OCI-LY3 (cell line): ENCODE measurements around the gene SYNE1.
"Not testable (repeated sequence)": the region's sequence is repeated elsewhere in the genome, so short reads cannot be mapped to it uniquely, and the experiment has no call there.

Source experiments
- H2AFZ ChIP-seq: fragments of 200-600, 300-600 bp; shearing (Covaris generic); 2 replicates; pipeline ENCODE4 v1.6.0; 2014; ENCODE audit warnings: antibody characterized with exemption, low read depth, low read length
- H3K27ac ChIP-seq: fragments of 200-600, 300-600 bp; sonication (generic); 2 replicates; pipeline ENCODE4 v1.5.1; 2014; ENCODE audit warnings: mild to moderate bottlenecking, low read length, moderate library complexity, mixed read lengths
- H3K27me3 ChIP-seq: fragments of 200-600, 300-600 bp; sonication (generic); 2 replicates; pipeline ENCODE4 v1.6.1; 2014; ENCODE audit warnings: low read depth, low read length, mixed read lengths
- H3K36me3 ChIP-seq: fragments of 200-600, 300-600 bp; sonication (generic); replicated peaks from 2 replicates; pipeline ENCODE3; 2014; ENCODE audit warnings: low read depth, low read length, mixed read lengths
- H3K4me1 ChIP-seq: fragments of 300-600, 200-600 bp; sonication (generic); 2 replicates; pipeline ENCODE4 v1.6.1; 2014; ENCODE audit warnings: low read length, mixed read lengths
- H3K4me2 ChIP-seq: fragments of 200-600, 300-600 bp; sonication (generic); 2 replicates; pipeline ENCODE4 v1.6.1; 2014; ENCODE audit warnings: low read length, mixed read lengths
- H3K4me3 ChIP-seq: fragments of 300-600, 200-600 bp; sonication (generic); 2 replicates; pipeline ENCODE4 v1.5.1; 2014; ENCODE audit warnings: antibody characterized with exemption, mild to moderate bottlenecking, low read length, moderate library complexity
- H3K79me2 ChIP-seq: fragments of 300-600, 200-600 bp; shearing (Covaris generic); 2 replicates; pipeline ENCODE4 v1.6.1; 2014; ENCODE audit warnings: mild to moderate bottlenecking, low read length, mixed read lengths
- H3K9ac ChIP-seq: fragments of 300-600, 200-600 bp; shearing (Covaris generic); 2 replicates; pipeline ENCODE4 v1.6.0; 2014; ENCODE audit warnings: mild to moderate bottlenecking, low read length, moderate library complexity
- H3K9me3 ChIP-seq: fragments of 200-600, 300-600 bp; shearing (Covaris generic); 2 replicates; pipeline ENCODE4 v1.6.1; 2014; ENCODE audit warnings: low read length, mixed read lengths; ENCODE audit not compliant: insufficient read depth
- H4K20me1 ChIP-seq: fragments of 200-600, 300-600 bp; sonication (generic); 2 replicates; pipeline ENCODE4 v1.6.1; 2016; ENCODE audit warnings: low read length, mixed read lengths; ENCODE audit not compliant: insufficient read depth
- CTCF ChIP-seq: fragments of 200-600, 300-600 bp; sonication (generic); IDR thresholded peaks from 2 replicates; pipeline ENCODE4 v1.5.1; 2014; ENCODE audit warnings: antibody characterized with exemption, low read length, low read depth
- EZH2phosphoT487 ChIP-seq: fragments of 200-600 bp; shearing (Covaris generic); IDR thresholded peaks from 2 replicates; pipeline ENCODE4 v1.6.1; 2018; ENCODE audit warnings: antibody characterized with exemption, mixed run types, low read depth

Gene SYNE1

GRCh38 chr6:152423216-152424103 is 213.7 kb downstream of the SYNE1 start:
- no peaks in the 10 kb centered on the region for H3K9me3 ChIP-seq
- no peak overlapping the region for H3K9ac ChIP-seq

GRCh38 chr6:152421496-152421895 is 215.7 kb downstream of the SYNE1 start:
- H2AFZ ChIP-seq, H3K27me3 ChIP-seq, H3K4me2 ChIP-seq, H3K9ac ChIP-seq, H4K20me1 ChIP-seq, H3K4me1 ChIP-seq, H3K9me3 ChIP-seq, H3K27ac ChIP-seq, H3K79me2 ChIP-seq, H3K36me3 ChIP-seq, H3K4me3 ChIP-seq: not testable (repeated sequence)

More at GRCh38 chr6:152423216-152424103, 213.7 kb downstream of the SYNE1 start:
- no peaks in the 10 kb centered on the region for H3K36me3 ChIP-seq
- no peak overlapping the region for H3K4me3 ChIP-seq
- no peaks in the 10 kb centered on the region for H4K20me1 ChIP-seq
- TF ChIP-seq EZH2phosphoT487 = no peak
- no peaks in the 10 kb centered on the region for H3K79me2 ChIP-seq
- no peaks in the 10 kb centered on the region for H3K27me3 ChIP-seq
- H3K4me2 ChIP-seq = no peak overlapping the region
- H3K4me1 ChIP-seq = no peaks in the 10 kb centered on the region
- no peak overlapping the region for H3K27ac ChIP-seq
- H2AFZ ChIP-seq = no peak overlapping the region

- H4K20me1 ChIP-seq = no peaks in the 10 kb centered on the region
- no peak overlapping the region for H3K4me2 ChIP-seq
- H2AFZ ChIP-seq = no peak overlapping the region
- H3K9me3 ChIP-seq = no peaks in the 10 kb centered on the region
- no peaks in the 10 kb centered on the region for H3K36me3 ChIP-seq
- no peaks in the 10 kb centered on the region for H3K4me1 ChIP-seq
- H3K9ac ChIP-seq = no peak overlapping the region
- TF ChIP-seq CTCF (no peak), EZH2phosphoT487 (no peak)
- no peaks in the 10 kb centered on the region for H3K27me3 ChIP-seq
- no peak overlapping the region for H3K4me3 ChIP-seq
- no peak overlapping the region for H3K27ac ChIP-seq
- no peaks in the 10 kb centered on the region for H3K79me2 ChIP-seq
These were observed 216.5 kb downstream of the SYNE1 start for GRCh38 chr6:152420696-152421095.

GRCh38 chr6:152418551-152418950 is 218.6 kb downstream of the SYNE1 start:
- H2AFZ ChIP-seq = no peak overlapping the region
- no peaks in the 10 kb centered on the region for H3K36me3 ChIP-seq
- no peaks in the 10 kb centered on the region for H3K27me3 ChIP-seq
- no peak overlapping the region for H3K27ac ChIP-seq
- H3K4me2 ChIP-seq = no peak overlapping the region
- TF ChIP-seq CTCF (no peak), EZH2phosphoT487 (no peak)
- no peaks in the 10 kb centered on the region for H3K9me3 ChIP-seq
- H3K4me1 ChIP-seq = no peaks in the 10 kb centered on the region
- no peak overlapping the region for H3K9ac ChIP-seq
- H3K4me3 ChIP-seq = no peak overlapping the region
- no peaks in the 10 kb centered on the region for H4K20me1 ChIP-seq
- H3K79me2 ChIP-seq = no peaks in the 10 kb centered on the region

GRCh38 chr6:152416652-152417051 is 220.5 kb downstream of the SYNE1 start:
- Histone ChIP-seq H4K20me1 (no peaks in the 10 kb centered on the region), H3K9ac (no peak overlapping the region), H3K4me1 (no peaks in the 10 kb centered on the region), H3K4me2 (no peak overlapping the region), H3K9me3 (no peaks in the 10 kb centered on the region), H3K4me3 (no peak overlapping the region), H3K79me2 (no peaks in the 10 kb centered on the region), H3K27ac (no peak overlapping the region), H3K27me3 (no peaks in the 10 kb centered on the region), H3K36me3 (no peaks in the 10 kb centered on the region), H2AFZ (no peak overlapping the region)
- TF ChIP-seq EZH2phosphoT487 = no peak
- TF ChIP-seq CTCF = no peak
